GM04503 (cell line): ENCODE results near the gene PLD5.
A peak's percentile ranks its signal among the peaks of the same experiment; 100 is the strongest.
"Not testable (repeated sequence)": the region's sequence is repeated elsewhere in the genome, so short reads cannot be mapped to it uniquely, and the experiment has no call there.

Experiments used
- DNase-seq: peaks from one replicate; pipeline ENCODE4 v3.0.0-alpha.2; 2012; ENCODE audit warnings: low read depth

PLD5 gene

GRCh38 chr1:242489545-242489944 lies 35.0 kb downstream of the PLD5 start:
- no peak for DNase-seq

GRCh38 chr1:242477944-242478343 lies 46.6 kb downstream of the PLD5 start:
- DNase-seq: no peak

- DNase-seq: no peak
Measured at GRCh38 chr1:242470774-242471173, 53.7 kb downstream of the PLD5 start.

GRCh38 chr1:242468784-242469183 lies 55.7 kb downstream of the PLD5 start:
- DNase-seq: no peak

GRCh38 chr1:242467556-242468145 lies 56.8 kb downstream of the PLD5 start:
- no peak for DNase-seq

GRCh38 chr1:242462867-242463266 lies 61.6 kb downstream of the PLD5 start:
- DNase-seq: no peak

GRCh38 chr1:242459740-242460139 lies 64.8 kb downstream of the PLD5 start:
- not testable (repeated sequence) for DNase-seq

GRCh38 chr1:242456726-242457269 lies 67.7 kb downstream of the PLD5 start:
- no peak for DNase-seq

GRCh38 chr1:242455052-242455361 lies 69.5 kb downstream of the PLD5 start:
- DNase-seq: no peak

- peak; percentile 3 for DNase-seq
Measured at GRCh38 chr1:242454262-242455051, 70.0 kb downstream of the PLD5 start.

- DNase-seq: no peak
Measured at GRCh38 chr1:242452573-242452972, 71.9 kb downstream of the PLD5 start.

- DNase-seq: no peak
Measured at GRCh38 chr1:242449661-242450060, 74.8 kb downstream of the PLD5 start.

- DNase-seq: no peak
Measured at GRCh38 chr1:242448910-242449645, 75.4 kb downstream of the PLD5 start.

- DNase-seq: no peak
Measured at GRCh38 chr1:242447689-242448088, 76.8 kb downstream of the PLD5 start.

- DNase-seq: no peak
Measured at GRCh38 chr1:242440757-242441156, 83.7 kb downstream of the PLD5 start.

GRCh38 chr1:242435200-242435599 lies 89.3 kb downstream of the PLD5 start:
- DNase-seq: no peak

GRCh38 chr1:242432491-242433095 lies 91.9 kb downstream of the PLD5 start:
- no peak for DNase-seq

GRCh38 chr1:242431786-242432185 lies 92.7 kb downstream of the PLD5 start:
- no peak for DNase-seq

- no peak for DNase-seq
Measured at GRCh38 chr1:242430956-242431355, 93.5 kb downstream of the PLD5 start.

GRCh38 chr1:242428399-242429190 lies 95.9 kb downstream of the PLD5 start:
- no peak for DNase-seq

- no peak for DNase-seq
Measured at GRCh38 chr1:242427519-242427918, 97.0 kb downstream of the PLD5 start.
